ENCODE results near the gene DUSP7.

The DUSP7 gene

GRCh38 chr3:52079958-52080357 lies 23.6 kb upstream of the DUSP7 start:
- DNase-seq (ENCODE audit: low spot score) = no peak
- no peak for TF ChIP-seq CTCF (IDR thresholded peaks at IDR 0.05; ENCODE audit: extremely low read depth, missing control alignments)

GRCh38 chr3:52078781-52079560 lies 22.6 kb upstream of the DUSP7 start:
- TF ChIP-seq CTCF (IDR thresholded peaks at IDR 0.05; ENCODE audit: extremely low read depth, missing control alignments) = no peak
- no peak for DNase-seq (ENCODE audit: low spot score)

- no peak for TF ChIP-seq CTCF (IDR thresholded peaks at IDR 0.05; ENCODE audit: extremely low read depth, missing control alignments)
- no peak for DNase-seq (ENCODE audit: low spot score)
Observed at GRCh38 chr3:52077925-52078324, 21.6 kb upstream of the DUSP7 start.

- TF ChIP-seq CTCF (IDR thresholded peaks at IDR 0.05; ENCODE audit: extremely low read depth, missing control alignments) = no peak
- DNase-seq (ENCODE audit: low spot score) = no peak
Observed at GRCh38 chr3:52076896-52077780, 20.8 kb upstream of the DUSP7 start.

GRCh38 chr3:52073490-52073889 lies 17.1 kb upstream of the DUSP7 start:
- TF ChIP-seq CTCF (IDR thresholded peaks at IDR 0.05; ENCODE audit: extremely low read depth, missing control alignments) = no peak

GRCh38 chr3:52072471-52072870 lies 16.1 kb upstream of the DUSP7 start:
- no peak for TF ChIP-seq CTCF (IDR thresholded peaks at IDR 0.05; ENCODE audit: extremely low read depth, missing control alignments)
- DNase-seq (ENCODE audit: low spot score) = no peak

More at GRCh38 chr3:52073490-52073889, 17.1 kb upstream of the DUSP7 start:
- DNase-seq (ENCODE audit: low spot score) = no peak

GRCh38 chr3:52072020-52072419 lies 15.6 kb upstream of the DUSP7 start:
- no peak for TF ChIP-seq CTCF (IDR thresholded peaks at IDR 0.05; ENCODE audit: extremely low read depth, missing control alignments)
- no peak for DNase-seq (ENCODE audit: low spot score)

Measured in GM20000 (cell line).